Tibial artery (tissue), 4 donors: Measurements from ENCODE around the gene COX5A.

Experiments used
- DNase-seq, 2 donors: peaks; one replicate each; pipeline ENCODE4 v3.0.0-alpha.2; 2019
- H3K27ac ChIP-seq, 2 donors: fragments of 200-600 bp; sonication (generic) in 1 of 2; 1 replicate in 1 of 2; 2 replicates in 1 of 2; pipeline ENCODE4 v1.5.1; 2018 to 2019; ENCODE audit warnings: mild to moderate bottlenecking in 1 of 2
- H3K27me3 ChIP-seq, 2 donors: fragments of 200-600 bp; sonication (generic) in 1 of 2; one replicate each; pipeline versions ENCODE4 v1.5.1 to v1.6.0; 2016 to 2019
- H3K36me3 ChIP-seq, 3 donors: fragments of 200-600 bp; sonication (generic) in 2 of 3; one replicate each; pipeline ENCODE4 v1.5.1; 2016 to 2019; ENCODE audit warnings: mild to moderate bottlenecking in 2 of 3
- H3K4me1 ChIP-seq, 4 donors: fragments of 200-600 bp; sonication (generic) in 2 of 4; 1 replicate in 3 of 4; 2 replicates in 1 of 4; pipeline ENCODE4 v1.5.1; 2016 to 2019
- H3K4me3 ChIP-seq, 2 donors: fragments of 200-600 bp; sonication (generic) in 1 of 2; 1 replicate in 1 of 2; 2 replicates in 1 of 2; pipeline ENCODE4 v1.5.1; 2018 to 2019; ENCODE audit warnings: mild to moderate bottlenecking in 2 of 2
- H3K9me3 ChIP-seq, 3 donors: fragments of 200-600 bp; sonication (generic) in 1 of 3; one replicate each; pipeline ENCODE4 v1.5.1; 2016 to 2019
- intact Hi-C: fragments of 100-400 bp; cut with DNase I; formaldehyde crosslinking; loops from one replicate; pipeline ENCODE4 v1.15.0; 2023; ENCODE audit warnings: low total_unique reads
- TF ChIP-seq, protein P1 (sequence below), 2 experiments: fragments of 200-600 bp in 1 of 2; fragments of 450-650 bp in 1 of 2; IDR thresholded peaks; one replicate each; pipeline ENCODE4 v1.5.1; 2017 to 2019; ENCODE audit warnings: antibody characterized with exemption in 2 of 2, mild to moderate bottlenecking in 1 of 2, moderate library complexity in 1 of 2

Gene COX5A

GRCh38 chr15:74892931-74893330, 44.9 kb downstream of the COX5A start:
- peaks cover 0 to 39% (median 13%) of the 10 kb centered on the region in 3 donors for H3K36me3 ChIP-seq
- DNase-seq = no peak
- H3K9me3 ChIP-seq = no peaks in the 10 kb centered on the region
- intact Hi-C loops = loop anchor here (10.0 kb wide), 1 partner anchor 52 kb away; no protein-coding TSS in a partner anchor
- no peaks in the 10 kb centered on the region for H3K27me3 ChIP-seq
- TF ChIP-seq, protein P1, sequence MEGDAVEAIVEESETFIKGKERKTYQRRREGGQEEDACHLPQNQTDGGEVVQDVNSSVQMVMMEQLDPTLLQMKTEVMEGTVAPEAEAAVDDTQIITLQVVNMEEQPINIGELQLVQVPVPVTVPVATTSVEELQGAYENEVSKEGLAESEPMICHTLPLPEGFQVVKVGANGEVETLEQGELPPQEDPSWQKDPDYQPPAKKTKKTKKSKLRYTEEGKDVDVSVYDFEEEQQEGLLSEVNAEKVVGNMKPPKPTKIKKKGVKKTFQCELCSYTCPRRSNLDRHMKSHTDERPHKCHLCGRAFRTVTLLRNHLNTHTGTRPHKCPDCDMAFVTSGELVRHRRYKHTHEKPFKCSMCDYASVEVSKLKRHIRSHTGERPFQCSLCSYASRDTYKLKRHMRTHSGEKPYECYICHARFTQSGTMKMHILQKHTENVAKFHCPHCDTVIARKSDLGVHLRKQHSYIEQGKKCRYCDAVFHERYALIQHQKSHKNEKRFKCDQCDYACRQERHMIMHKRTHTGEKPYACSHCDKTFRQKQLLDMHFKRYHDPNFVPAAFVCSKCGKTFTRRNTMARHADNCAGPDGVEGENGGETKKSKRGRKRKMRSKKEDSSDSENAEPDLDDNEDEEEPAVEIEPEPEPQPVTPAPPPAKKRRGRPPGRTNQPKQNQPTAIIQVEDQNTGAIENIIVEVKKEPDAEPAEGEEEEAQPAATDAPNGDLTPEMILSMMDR (IDR thresholded peaks at IDR 0.05) = no peak
- H3K4me3 ChIP-seq = no peak overlapping the region
- H3K4me1 ChIP-seq = peaks cover 0 to 19% (median 16%) of the 10 kb centered on the region in 4 donors
- H3K27ac ChIP-seq = no peak overlapping the region

DNA sequence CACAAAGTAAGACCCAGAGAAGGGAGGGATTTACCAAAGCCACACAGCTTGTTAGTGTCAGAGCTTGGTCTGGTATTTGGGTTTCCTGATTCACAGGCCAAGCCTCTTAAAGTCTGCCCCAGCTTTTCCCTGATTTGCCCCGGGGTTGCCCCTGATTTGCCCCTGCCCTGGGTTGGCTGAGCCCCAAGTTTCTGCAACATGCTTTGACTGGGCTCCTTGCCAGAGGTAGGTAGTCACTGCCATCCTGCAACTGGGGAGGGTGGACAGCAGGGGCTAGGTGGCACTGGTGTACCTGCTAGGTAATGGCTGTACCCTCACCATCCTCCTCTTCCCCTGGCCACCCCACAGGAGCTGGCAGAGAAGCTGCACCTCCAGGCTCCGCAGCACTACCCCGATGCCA, 45.6 kb downstream of the COX5A start:
- Histone ChIP-seq H3K36me3 (peaks cover 0 to 33% (median 13%) of the 10 kb centered on the region in 3 donors), H3K27ac (no peak overlapping the region), H3K9me3 (no peaks in the 10 kb centered on the region), H3K4me1 (peaks cover 0 to 19% (median 16%) of the 10 kb centered on the region in 4 donors), H3K4me3 (no peak overlapping the region), H3K27me3 (no peaks in the 10 kb centered on the region)
- no peak for DNase-seq
- intact Hi-C loops = loop anchor here (10.0 kb wide), 1 partner anchor 52 kb away; no protein-coding TSS in a partner anchor
- TF ChIP-seq, protein P1 (IDR thresholded peaks at IDR 0.05) = no peak

DNA sequence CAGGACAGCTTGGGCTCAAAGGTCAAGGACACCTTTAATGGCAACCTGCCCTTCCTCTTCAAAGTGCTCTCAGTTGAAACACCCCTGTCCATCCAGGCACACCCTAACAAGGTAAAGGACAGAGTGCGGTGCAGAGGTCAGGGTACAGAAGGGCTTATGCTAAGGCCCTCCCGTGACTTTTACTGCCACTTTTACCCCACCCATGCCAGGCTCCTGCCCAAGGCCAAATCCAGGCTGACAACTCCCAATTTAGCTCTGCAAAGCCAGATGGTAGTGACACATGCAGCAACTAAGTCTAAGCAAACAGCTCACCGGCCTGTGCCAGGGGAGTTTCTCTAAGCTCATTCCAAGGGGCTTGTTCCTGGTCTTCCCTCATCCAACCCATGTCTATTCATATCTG, 46.4 kb downstream of the COX5A start:
- intact Hi-C loops = loop anchor here (10.0 kb wide), 1 partner anchor 53 kb away; no protein-coding TSS in a partner anchor
- H3K9me3 ChIP-seq = no peaks in the 10 kb centered on the region
- peaks cover 0 to 19% (median 16%) of the 10 kb centered on the region in 4 donors for H3K4me1 ChIP-seq
- no peak overlapping the region for H3K4me3 ChIP-seq
- no peak overlapping the region for H3K27ac ChIP-seq
- H3K27me3 ChIP-seq = no peaks in the 10 kb centered on the region
- no peak for DNase-seq
- TF ChIP-seq, protein P1 (IDR thresholded peaks at IDR 0.05) = no peak
- peaks cover 0 to 28% (median 13%) of the 10 kb centered on the region in 3 donors for H3K36me3 ChIP-seq

GRCh38 chr15:74890665-74890960, 47.3 kb downstream of the COX5A start:
- H3K4me1 ChIP-seq = peaks cover 0 to 19% (median 16%) of the 10 kb centered on the region in 4 donors
- peaks cover 0 to 21% (median 13%) of the 10 kb centered on the region in 3 donors for H3K36me3 ChIP-seq
- DNase-seq = no peak

GRCh38 chr15:74889883-74890664, 47.8 kb downstream of the COX5A start, which contains the start of gene MPI:
Gene MPI (plus strand): TSS chr15:74890042. CDS start chr15:74890074, 32 bp downstream.
- intact Hi-C loops = loop anchor here (10.0 kb wide), 1 partner anchor 55 kb away; no protein-coding TSS in a partner anchor

More at GRCh38 chr15:74890665-74890960, 47.3 kb downstream of the COX5A start:
- Histone ChIP-seq H3K9me3 (no peaks in the 10 kb centered on the region), H3K4me3 (peak overlapping the region; percentile 85 to 99), H3K27me3 (no peaks in the 10 kb centered on the region), H3K27ac (peak overlapping the region; percentile 91 to 92)
- intact Hi-C loops = loop anchor here (10.0 kb wide), 1 partner anchor 54 kb away; no protein-coding TSS in a partner anchor
- TF ChIP-seq, protein P1 (IDR thresholded peaks at IDR 0.05) = no peak

More at GRCh38 chr15:74889883-74890664, 47.8 kb downstream of the COX5A start, which contains the start of gene MPI:
- H3K27ac ChIP-seq = peak within 1 kb of the TSS; percentile 91 to 92
- H3K36me3 ChIP-seq = peaks cover 0 to 16% (median 13%) of the 10 kb centered on the region in 3 donors
- peak; percentile 85 to 90 for DNase-seq
- H3K4me3 ChIP-seq = peak within 1 kb of the TSS; percentile 85 to 99
- no peaks in the 10 kb centered on the region for H3K9me3 ChIP-seq
- TF ChIP-seq, protein P1 (IDR thresholded peaks at IDR 0.05) = peak; percentile 27 to 62
- no peaks in the 10 kb centered on the region for H3K27me3 ChIP-seq
- H3K4me1 ChIP-seq = peaks cover 0 to 19% (median 16%) of the 10 kb centered on the region in 4 donors
